HCT116 (cell line): Measurements from ENCODE around the gene STK11. TPM values are rescaled to one million over a fixed set of nuclear protein-coding genes. Genes with fewer than 3 reads are reported as not detected.

Experiments used
- ATAC-seq: fragments of 200-7000 bp; cut with Tn5 transposase; 2 replicates; pipeline ENCODE4 v1.9.1; 2020; ENCODE audit warnings: mild to moderate bottlenecking, moderate library complexity
- BruUV-seq: library from RNA; stranded (reverse); fragments of 400-500 nt; replicated peaks from 2 replicates; lab custom pipeline; 2021; lab: Mats Ljungman, UMichigan
- CTCF ChIA-PET: fragments of 300-600 bp; sonication (Branson Sonifier 250); formaldehyde crosslinking; loops from one replicate; lab custom pipeline; 2021; ENCODE audit warnings: antibody characterized with exemption; lab: Charles Lee
- POLR2A ChIA-PET: fragments of 300-600, 350-600 bp; sonication (Branson Sonifier 250); formaldehyde crosslinking; loops from one replicate; lab custom pipeline; 2021; ENCODE audit warnings: antibody characterized with exemption; lab: Charles Lee
- RAD21 ChIA-PET, 2 experiments: fragments of 300-600 bp; sonication (Branson Sonifier 250); formaldehyde crosslinking; loops; one replicate each; lab custom pipeline; 2023; ENCODE audit warnings: low total read pairs in 2 of 2; ENCODE audit not compliant: uncharacterized antibody in 2 of 2, unreplicated experiment in 2 of 2, low non-redundant PET in 1 of 2; lab: Charles Lee
- DNase-seq: peaks from one replicate; pipeline ENCODE4 v3.0.0-alpha.2; 2010; ENCODE audit warnings: low read depth, low spot score
- H2AFZ ChIP-seq: fragments of 200-600 bp; shearing (Covaris generic), sonication (generic); 2 replicates; pipeline ENCODE4 v1.6.1; 2017; ENCODE audit warnings: low read depth, mixed run types, mixed read lengths, antibody characterized with exemption, low read length; ENCODE audit not compliant: poor library complexity, severe bottlenecking
- H3K27ac ChIP-seq: 2 replicates; pipeline ENCODE4 v1.5.1; 2012; ENCODE audit warnings: low read depth, low read length
- H3K27me3 ChIP-seq: fragments of 200-600 bp; sonication (generic); 2 replicates; pipeline ENCODE4 v1.6.1; 2016; ENCODE audit warnings: mixed run types, low read length, mixed read lengths; ENCODE audit not compliant: insufficient read depth
- H3K36me3 ChIP-seq, 2 experiments: fragments of 200-500 bp in 1 of 2; fragments of 200-600 bp in 1 of 2; sonication (Bioruptor generic) in 1 of 2; sonication (generic) in 1 of 2; 2 replicates each; pipeline versions ENCODE4 v1.5.1 to v1.6.1; 2014 to 2016; ENCODE audit warnings: low read length in 2 of 2, inconsistent platforms in 1 of 2, mixed read lengths in 1 of 2, mixed run types in 1 of 2; ENCODE audit not compliant: insufficient read depth in 2 of 2, control insufficient read depth in 1 of 2
- H3K4me1 ChIP-seq, 2 experiments: fragments of 200-600 bp in 1 of 2; sonication (generic) in 1 of 2; 2 replicates each; pipeline versions ENCODE4 v1.5.1 to v1.6.1; 2012 to 2017; ENCODE audit warnings: low read length in 2 of 2, inconsistent platforms in 1 of 2, mild to moderate bottlenecking in 1 of 2, mixed read lengths in 1 of 2, mixed run types in 1 of 2, moderate library complexity in 1 of 2; ENCODE audit not compliant: insufficient read depth in 2 of 2, control insufficient read depth in 1 of 2
- H3K4me2 ChIP-seq: fragments of 200-600 bp; sonication (generic); 2 replicates; pipeline ENCODE4 v1.6.1; 2017; ENCODE audit warnings: mixed run types, low read length, mixed read lengths
- H3K4me3 ChIP-seq, 2 experiments: fragments of 200-600 bp in 1 of 2; sonication (generic) in 1 of 2; replicated peaks in 1 of 2; 2 replicates each; pipeline ENCODE4 v1.5.1; 2011 to 2016; ENCODE audit warnings: low read length in 2 of 2, control low read depth in 1 of 2, low read depth in 1 of 2, mild to moderate bottlenecking in 1 of 2, mixed read lengths in 1 of 2, mixed run types in 1 of 2
- H3K79me2 ChIP-seq: fragments of 200-600 bp; sonication (generic); 2 replicates; pipeline ENCODE4 v1.6.1; 2017; ENCODE audit warnings: mild to moderate bottlenecking, mixed run types, low read length, moderate library complexity, mixed read lengths; ENCODE audit not compliant: insufficient read depth
- H3K9ac ChIP-seq: fragments of 200-600 bp; sonication (generic); 2 replicates; pipeline ENCODE4 v1.6.1; 2016; ENCODE audit warnings: low read length, mixed read lengths
- H3K9me2 ChIP-seq: fragments of 200-600 bp; sonication (generic), shearing (Covaris generic); 2 replicates; pipeline ENCODE4 v1.6.1; 2017; ENCODE audit warnings: mixed run types, mild to moderate bottlenecking, moderate library complexity; ENCODE audit not compliant: insufficient read depth
- H3K9me3 ChIP-seq, 2 experiments: fragments of 200-500 bp in 1 of 2; fragments of 200-600 bp in 1 of 2; sonication (Bioruptor generic) in 1 of 2; sonication (generic) in 1 of 2; 2 replicates each; pipeline ENCODE4 v1.6.1; 2014 to 2017; ENCODE audit warnings: low read length in 2 of 2, mixed read lengths in 2 of 2, inconsistent platforms in 1 of 2, low read depth in 1 of 2, mild to moderate bottlenecking in 1 of 2, mixed run types in 1 of 2, moderate library complexity in 1 of 2; ENCODE audit not compliant: control insufficient read depth in 1 of 2, insufficient read depth in 1 of 2
- H4K20me1 ChIP-seq: fragments of 200-600 bp; sonication (generic), shearing (Covaris generic); 2 replicates; pipeline ENCODE4 v1.6.1; 2017; ENCODE audit warnings: mixed run types, mild to moderate bottlenecking, moderate library complexity; ENCODE audit not compliant: insufficient read depth
- CEBPB ChIP-seq: IDR thresholded peaks from 2 replicates; pipeline ENCODE4 v1.6.1; 2012; ENCODE audit warnings: low read depth
- EGR1 ChIP-seq: IDR thresholded peaks from 2 replicates; pipeline ENCODE4 v1.6.1; 2012; ENCODE audit warnings: low read depth
- ELF1 ChIP-seq: IDR thresholded peaks from 2 replicates; pipeline ENCODE4 v1.6.1; 2012; ENCODE audit warnings: low read depth, borderline replicate concordance
- FOSL1 ChIP-seq: IDR thresholded peaks from 2 replicates; pipeline ENCODE4 v1.6.1; 2012; ENCODE audit warnings: low read depth
- JUND ChIP-seq: IDR thresholded peaks from 2 replicates; pipeline ENCODE4 v1.6.1; 2012
- POLR2A ChIP-seq: IDR thresholded peaks from 2 replicates; pipeline ENCODE4 v1.7.0; 2011; ENCODE audit warnings: borderline replicate concordance; ENCODE audit not compliant: insufficient read depth, insufficient read length; ENCODE audit errors: extremely low read depth
- RAD21 ChIP-seq: IDR thresholded peaks from 2 replicates; pipeline ENCODE4 v1.6.1; 2012; ENCODE audit warnings: low read depth, mild to moderate bottlenecking
- SIN3A ChIP-seq: IDR thresholded peaks from 2 replicates; pipeline ENCODE4 v1.6.1; 2012; ENCODE audit warnings: low read depth
- SP1 ChIP-seq: IDR thresholded peaks from 2 replicates; pipeline ENCODE4 v1.6.1; 2012; ENCODE audit warnings: low read depth
- SRF ChIP-seq: IDR thresholded peaks from 2 replicates; pipeline ENCODE4 v1.6.1; 2012; ENCODE audit warnings: low read depth
- YY1 ChIP-seq: IDR thresholded peaks from 2 replicates; pipeline ENCODE4 v1.6.1; 2011; ENCODE audit warnings: low read length, low read depth, moderate library complexity, mild to moderate bottlenecking; ENCODE audit not compliant: insufficient replicate concordance; ENCODE audit errors: extremely low read depth
- ZBTB33 ChIP-seq: IDR thresholded peaks from 2 replicates; pipeline ENCODE4 v1.6.1; 2011; ENCODE audit warnings: mild to moderate bottlenecking, low read length, moderate library complexity; ENCODE audit not compliant: insufficient replicate concordance; ENCODE audit errors: extremely low read depth
- ZFX ChIP-seq: fragments of 450-650 bp; IDR thresholded peaks from 2 replicates; pipeline ENCODE4 v1.6.1; 2017
- ZNF274 ChIP-seq: fragments of 200-500 bp; sonication (Bioruptor generic); IDR thresholded peaks from 2 replicates; pipeline ENCODE4 v1.6.1; 2014; ENCODE audit warnings: mild to moderate bottlenecking, low read depth, low read length, inconsistent platforms
- intact Hi-C: fragments of 100-400 bp; cut with micrococcal nuclease; formaldehyde crosslinking; loops from 2 replicates; pipeline ENCODE4 v1.10.0; 2022
- total RNA-seq: library from RNA; stranded (reverse); gene quantifications from one replicate; pipeline ENCODE4 v1.2.1, GENCODE V29; 2021; ENCODE audit not compliant: unreplicated experiment
- TF ChIP-seq, protein P1 (sequence below): IDR thresholded peaks from 2 replicates; pipeline ENCODE4 v1.6.1; 2012; ENCODE audit warnings: low read depth
- TF ChIP-seq, protein P2 (sequence below): IDR thresholded peaks from 2 replicates; pipeline ENCODE4 v1.6.1; 2012
- TF ChIP-seq, protein P3 (sequence below): IDR thresholded peaks from 2 replicates; pipeline ENCODE4 v1.6.1; 2012
- TF ChIP-seq, protein P4 (sequence below), 3 experiments: fragments of 200-600 bp in 1 of 3; sonication (generic) in 1 of 3; IDR thresholded peaks in 2 of 3; conservative IDR thresholded peaks in 1 of 3; 2 replicates each; pipeline ENCODE4 v1.5.1; 2012 to 2017; ENCODE audit warnings: low read depth in 2 of 3, low read length in 2 of 3, antibody characterized with exemption in 1 of 3, borderline replicate concordance in 1 of 3, control low read depth in 1 of 3, mild to moderate bottlenecking in 1 of 3, mixed read lengths in 1 of 3, mixed run types in 1 of 3, moderate library complexity in 1 of 3; ENCODE audit not compliant: insufficient read depth in 1 of 3

STK11 gene
- total RNA-seq, 1 experiment from 2014 or later, result 86.9 TPM

- peaks cover 2 to 6% of the 10 kb centered on the region in 2 experiments; a peak in 2 of 4 replicates for H3K36me3 ChIP-seq
- no peak overlapping the region for H3K4me2 ChIP-seq
- H4K20me1 ChIP-seq, result no peaks in the 10 kb centered on the region
- BruUV-seq, result no TSS peak
- no peaks in the 10 kb centered on the region for H3K27me3 ChIP-seq
- no peak for TF ChIP-seq ZNF274
- no peak for TF ChIP-seq POLR2A
- TF ChIP-seq, protein P1, sequence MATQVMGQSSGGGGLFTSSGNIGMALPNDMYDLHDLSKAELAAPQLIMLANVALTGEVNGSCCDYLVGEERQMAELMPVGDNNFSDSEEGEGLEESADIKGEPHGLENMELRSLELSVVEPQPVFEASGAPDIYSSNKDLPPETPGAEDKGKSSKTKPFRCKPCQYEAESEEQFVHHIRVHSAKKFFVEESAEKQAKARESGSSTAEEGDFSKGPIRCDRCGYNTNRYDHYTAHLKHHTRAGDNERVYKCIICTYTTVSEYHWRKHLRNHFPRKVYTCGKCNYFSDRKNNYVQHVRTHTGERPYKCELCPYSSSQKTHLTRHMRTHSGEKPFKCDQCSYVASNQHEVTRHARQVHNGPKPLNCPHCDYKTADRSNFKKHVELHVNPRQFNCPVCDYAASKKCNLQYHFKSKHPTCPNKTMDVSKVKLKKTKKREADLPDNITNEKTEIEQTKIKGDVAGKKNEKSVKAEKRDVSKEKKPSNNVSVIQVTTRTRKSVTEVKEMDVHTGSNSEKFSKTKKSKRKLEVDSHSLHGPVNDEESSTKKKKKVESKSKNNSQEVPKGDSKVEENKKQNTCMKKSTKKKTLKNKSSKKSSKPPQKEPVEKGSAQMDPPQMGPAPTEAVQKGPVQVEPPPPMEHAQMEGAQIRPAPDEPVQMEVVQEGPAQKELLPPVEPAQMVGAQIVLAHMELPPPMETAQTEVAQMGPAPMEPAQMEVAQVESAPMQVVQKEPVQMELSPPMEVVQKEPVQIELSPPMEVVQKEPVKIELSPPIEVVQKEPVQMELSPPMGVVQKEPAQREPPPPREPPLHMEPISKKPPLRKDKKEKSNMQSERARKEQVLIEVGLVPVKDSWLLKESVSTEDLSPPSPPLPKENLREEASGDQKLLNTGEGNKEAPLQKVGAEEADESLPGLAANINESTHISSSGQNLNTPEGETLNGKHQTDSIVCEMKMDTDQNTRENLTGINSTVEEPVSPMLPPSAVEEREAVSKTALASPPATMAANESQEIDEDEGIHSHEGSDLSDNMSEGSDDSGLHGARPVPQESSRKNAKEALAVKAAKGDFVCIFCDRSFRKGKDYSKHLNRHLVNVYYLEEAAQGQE, result no peak
- TF ChIP-seq, protein P2, sequence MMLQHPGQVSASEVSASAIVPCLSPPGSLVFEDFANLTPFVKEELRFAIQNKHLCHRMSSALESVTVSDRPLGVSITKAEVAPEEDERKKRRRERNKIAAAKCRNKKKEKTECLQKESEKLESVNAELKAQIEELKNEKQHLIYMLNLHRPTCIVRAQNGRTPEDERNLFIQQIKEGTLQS, result no peak
- TF ChIP-seq RAD21, result no peak
- no peak for TF ChIP-seq ZFX
- TF ChIP-seq SP1, result no peak
- TF ChIP-seq, protein P3, sequence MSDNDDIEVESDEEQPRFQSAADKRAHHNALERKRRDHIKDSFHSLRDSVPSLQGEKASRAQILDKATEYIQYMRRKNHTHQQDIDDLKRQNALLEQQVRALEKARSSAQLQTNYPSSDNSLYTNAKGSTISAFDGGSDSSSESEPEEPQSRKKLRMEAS, result no peak
- no peak for TF ChIP-seq EGR1
- TF ChIP-seq JUND, result no peak
- TF ChIP-seq YY1, result no peak
- no peak for TF ChIP-seq ZBTB33
- no peak for TF ChIP-seq ELF1
- no peak for TF ChIP-seq SIN3A
- TF ChIP-seq CEBPB, result no peak
- TF ChIP-seq, protein P4, sequence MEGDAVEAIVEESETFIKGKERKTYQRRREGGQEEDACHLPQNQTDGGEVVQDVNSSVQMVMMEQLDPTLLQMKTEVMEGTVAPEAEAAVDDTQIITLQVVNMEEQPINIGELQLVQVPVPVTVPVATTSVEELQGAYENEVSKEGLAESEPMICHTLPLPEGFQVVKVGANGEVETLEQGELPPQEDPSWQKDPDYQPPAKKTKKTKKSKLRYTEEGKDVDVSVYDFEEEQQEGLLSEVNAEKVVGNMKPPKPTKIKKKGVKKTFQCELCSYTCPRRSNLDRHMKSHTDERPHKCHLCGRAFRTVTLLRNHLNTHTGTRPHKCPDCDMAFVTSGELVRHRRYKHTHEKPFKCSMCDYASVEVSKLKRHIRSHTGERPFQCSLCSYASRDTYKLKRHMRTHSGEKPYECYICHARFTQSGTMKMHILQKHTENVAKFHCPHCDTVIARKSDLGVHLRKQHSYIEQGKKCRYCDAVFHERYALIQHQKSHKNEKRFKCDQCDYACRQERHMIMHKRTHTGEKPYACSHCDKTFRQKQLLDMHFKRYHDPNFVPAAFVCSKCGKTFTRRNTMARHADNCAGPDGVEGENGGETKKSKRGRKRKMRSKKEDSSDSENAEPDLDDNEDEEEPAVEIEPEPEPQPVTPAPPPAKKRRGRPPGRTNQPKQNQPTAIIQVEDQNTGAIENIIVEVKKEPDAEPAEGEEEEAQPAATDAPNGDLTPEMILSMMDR (IDR thresholded peaks at IDR 0.05 in 2 of 3, conservative IDR thresholded peaks at IDR 0.05 in 1 of 3; ENCODE audit: borderline replicate concordance in 1 of 3, insufficient read depth in 1 of 3, low read depth in 2 of 3, low read length in 2 of 3), result no peak
- no peak for TF ChIP-seq FOSL1
- TF ChIP-seq SRF, result no peak
- CTCF ChIA-PET, result interaction anchor here (0.6 to 0.8 kb wide), 2 partner anchors 18 to 45 kb away, joined by 3 read pairs; no protein-coding TSS in a partner anchor
- H3K4me3 ChIP-seq, result no peak overlapping the region
- DNase-seq (no peak), ATAC-seq (no peak)
- H3K9me2 ChIP-seq, result no peaks in the 10 kb centered on the region
- no peak overlapping the region for H3K9ac ChIP-seq
- H3K79me2 ChIP-seq, result peaks cover 47% of the 10 kb centered on the region
- H3K4me1 ChIP-seq, result peaks cover 2 to 28% of the 10 kb centered on the region in 2 experiments
- no peak overlapping the region; the same call in 1 of the 2 replicates for H3K27ac ChIP-seq
- RAD21 ChIA-PET, result no interaction called here
- POLR2A ChIA-PET, result no interaction called here
- H3K9me3 ChIP-seq, result no peaks in the 10 kb centered on the region
- no peak overlapping the region for H2AFZ ChIP-seq
- intact Hi-C loops, result no loop called here
Measured at GRCh38 chr19:1220477-1220930, 14.9 kb downstream of the STK11 start.
